Thoracic aorta (tissue), 2 donors: ENCODE data around the gene GPX5. TPM values are rescaled to one million over a fixed set of nuclear protein-coding genes. Genes with fewer than 3 reads are reported as not detected.
"Not testable (repeated sequence)": the region's sequence is repeated elsewhere in the genome, so short reads cannot be mapped to it uniquely, and the experiment has no call there.

Source experiments
- ATAC-seq: fragments of 150-250 bp; one replicate; pipeline ENCODE4 v1.8.0; 2017; ENCODE audit warnings: low read depth; ENCODE audit not compliant: insufficient number of reproducible peaks, low FRiP score
- DNase-seq: peaks from one replicate; pipeline ENCODE4 v3.0.0-alpha.2; 2020; ENCODE audit warnings: low spot score
- H3K27ac ChIP-seq, 2 donors: fragments of 200-600 bp; sonication (generic); 1 replicate in 1 of 2; 2 replicates in 1 of 2; pipeline ENCODE4 v1.5.1; 2016; ENCODE audit warnings: mild to moderate bottlenecking in 2 of 2, moderate library complexity in 2 of 2
- H3K27me3 ChIP-seq: fragments of 200-600 bp; sonication (generic); replicated peaks from 2 replicates; pipeline ENCODE4 v1.6.0; 2016; ENCODE audit warnings: mild to moderate bottlenecking; ENCODE audit not compliant: insufficient read depth
- H3K36me3 ChIP-seq: fragments of 200-600 bp; sonication (generic); one replicate; pipeline ENCODE4 v1.5.1; 2016
- H3K4me1 ChIP-seq, 2 donors: fragments of 200-600 bp; sonication (generic); 1 replicate in 1 of 2; 2 replicates in 1 of 2; pipeline versions ENCODE4 v1.5.1 to v1.6.0; 2016; ENCODE audit warnings: low read depth in 2 of 2, mild to moderate bottlenecking in 1 of 2; ENCODE audit not compliant: control insufficient read depth in 1 of 2
- H3K4me3 ChIP-seq: fragments of 200-600 bp; sonication (generic); 2 replicates; pipeline ENCODE4 v1.5.1; 2016; ENCODE audit warnings: mild to moderate bottlenecking
- H3K9me3 ChIP-seq: fragments of 200-600 bp; sonication (generic); 2 replicates; pipeline ENCODE4 v1.5.1; 2016
- CTCF ChIP-seq: fragments of 200-600 bp; sonication (generic); IDR thresholded peaks from one replicate; pipeline ENCODE4 v1.5.1; 2019; ENCODE audit warnings: antibody characterized with exemption
- total RNA-seq, 2 donors: library from RNA; depleted of rRNA; stranded (reverse); fragments of >200 nt; gene quantifications; one replicate each; pipeline versions ENCODE4 v1.1.0 to v1.2.3, GENCODE V29; 2016

The GPX5 gene
- total RNA-seq, 2 donors from 2014 or later: not detected

DNA sequence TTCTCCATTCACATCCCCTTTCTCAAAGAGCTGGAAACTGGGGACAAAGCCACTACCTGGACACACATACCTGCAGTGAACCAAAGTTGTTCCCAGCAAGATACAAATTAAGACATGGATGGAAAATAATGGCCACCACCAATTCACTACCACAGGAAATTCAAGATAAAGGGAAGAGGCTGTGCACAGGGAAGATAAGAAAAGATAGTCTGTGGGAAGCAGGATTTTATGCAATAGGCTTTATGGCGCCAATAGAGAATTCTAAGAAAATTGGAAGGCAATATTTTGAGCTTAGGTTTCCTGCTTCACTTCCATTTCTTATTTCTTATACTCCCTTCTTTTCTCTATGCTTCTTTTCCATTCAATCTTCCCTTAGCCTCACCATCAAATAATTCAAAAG, 19.9 kb upstream of the GPX5 start:
- Histone ChIP-seq H3K36me3 (no peaks in the 10 kb centered on the region), H3K27me3 (no peaks in the 10 kb centered on the region), H3K4me3 (no peak overlapping the region), H3K4me1 (no peaks in the 10 kb centered on the region), H3K27ac (no peak overlapping the region), H3K9me3 (no peaks in the 10 kb centered on the region)
- no peak for ATAC-seq
- no peak for TF ChIP-seq CTCF
- DNase-seq: no peak

GRCh38 chr6:28506807-28507475, 18.7 kb upstream of the GPX5 start:
- ATAC-seq (no peak), DNase-seq (no peak)

DNA sequence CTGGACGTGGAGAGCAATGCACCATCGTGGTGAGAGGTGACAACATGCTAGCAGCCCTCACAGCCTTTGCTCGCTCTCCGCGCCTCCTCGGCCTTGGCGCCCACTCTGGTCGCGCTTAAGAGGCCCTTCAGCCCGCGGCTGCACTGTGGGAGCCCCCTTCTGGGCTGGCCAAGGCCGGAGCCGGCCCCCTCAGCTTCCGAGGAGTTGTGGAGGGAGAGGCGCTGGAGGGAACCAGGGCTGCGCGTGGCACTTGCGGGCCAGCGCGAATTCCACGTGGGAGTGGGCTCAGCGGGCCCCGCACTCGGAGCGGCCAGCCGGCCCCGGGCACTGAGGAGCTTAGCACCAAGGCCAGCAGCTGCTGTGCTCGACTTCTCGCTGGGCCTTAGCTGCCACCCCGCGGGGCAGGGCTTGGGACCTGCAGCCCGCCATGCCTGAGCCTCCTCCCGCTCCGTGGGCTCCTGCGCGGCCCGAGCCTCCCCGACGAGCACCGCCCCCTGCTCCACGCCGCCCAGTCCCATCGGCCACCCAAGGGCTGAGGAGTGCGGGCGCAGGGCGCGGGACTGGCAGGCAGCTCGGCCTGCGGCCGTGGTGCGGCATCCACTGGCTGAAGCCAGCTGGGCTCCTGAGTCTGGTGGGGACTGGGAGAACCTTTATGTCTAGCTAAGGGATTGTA, 13.9 kb upstream of the GPX5 start:
- Histone ChIP-seq H3K36me3 (no peaks in the 10 kb centered on the region), H3K27ac (no peak overlapping the region), H3K4me1 (no peaks in the 10 kb centered on the region), H3K27me3 (no peaks in the 10 kb centered on the region), H3K9me3 (no peaks in the 10 kb centered on the region), H3K4me3 (no peak overlapping the region)
- no peak for ATAC-seq
- no peak for DNase-seq
- TF ChIP-seq CTCF: no peak

More at GRCh38 chr6:28506807-28507475, 18.7 kb upstream of the GPX5 start:
- H3K4me3 ChIP-seq: no peak overlapping the region
- H3K27ac ChIP-seq: no peak overlapping the region
- no peaks in the 10 kb centered on the region for H3K36me3 ChIP-seq
- TF ChIP-seq CTCF: no peak
- no peaks in the 10 kb centered on the region for H3K27me3 ChIP-seq
- no peaks in the 10 kb centered on the region for H3K9me3 ChIP-seq
- no peaks in the 10 kb centered on the region for H3K4me1 ChIP-seq

DNA sequence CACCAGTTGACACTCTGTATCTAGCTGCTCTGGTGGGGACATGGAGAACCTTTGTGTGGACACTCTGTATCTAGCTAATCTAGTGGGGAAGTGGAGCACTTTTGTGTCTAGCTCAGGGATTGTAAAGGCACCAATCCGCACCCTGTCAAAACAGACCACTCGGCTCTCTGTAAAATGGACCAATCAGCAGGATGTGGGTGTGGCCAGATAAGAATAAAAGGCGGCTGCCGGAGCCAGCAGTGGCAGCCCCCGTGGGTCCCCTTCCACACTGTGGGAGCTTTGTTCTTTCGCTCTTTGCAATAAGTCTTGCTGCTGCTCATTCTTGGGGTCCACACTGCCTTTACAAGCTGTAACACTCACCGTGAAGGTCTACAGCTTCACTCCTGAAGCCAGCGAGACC, 13.3 kb upstream of the GPX5 start:
- not testable (repeated sequence) for ATAC-seq, H3K27me3 ChIP-seq, H3K4me3 ChIP-seq, H3K27ac ChIP-seq, H3K4me1 ChIP-seq, DNase-seq, H3K36me3 ChIP-seq, H3K9me3 ChIP-seq

DNA sequence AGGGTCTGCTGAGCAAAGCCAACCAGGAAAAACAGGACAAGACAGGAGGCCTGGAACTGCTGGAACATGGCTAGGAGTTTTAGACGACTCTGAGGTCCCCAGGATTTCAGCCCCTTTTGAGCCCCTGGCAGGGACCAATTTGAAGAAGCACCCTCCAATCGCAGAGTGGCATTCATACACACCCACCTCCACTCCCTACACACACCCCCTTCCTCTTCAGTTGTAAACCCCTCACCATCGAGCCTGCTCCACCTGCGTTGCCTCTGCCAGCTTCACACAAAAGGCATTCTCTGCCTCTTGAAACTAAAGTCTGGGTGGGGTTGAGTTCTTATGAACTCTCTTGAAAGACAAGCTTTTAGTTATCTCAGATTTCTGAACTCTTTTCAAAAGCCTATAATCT, 10.0 kb upstream of the GPX5 start, which contains the start of gene GPX6:
TSS of gene GPX6 (minus strand) at position 118 of the 400 bp plus-strand sequence. CDS start at position 68, 50 bp downstream.
- ATAC-seq (no peak), DNase-seq (no peak)
- TF ChIP-seq CTCF: no peak

More for the DNA sequence above, 10.0 kb upstream of the GPX5 start, which contains the start of gene GPX6:
- no peak within 1 kb of the TSS for H3K4me3 ChIP-seq
- H3K4me1 ChIP-seq: no peaks in the 10 kb centered on the region
- no peaks in the 10 kb centered on the region for H3K9me3 ChIP-seq
- H3K27me3 ChIP-seq: no peaks in the 10 kb centered on the region
- no peak within 1 kb of the TSS for H3K27ac ChIP-seq
- H3K36me3 ChIP-seq: no peaks in the 10 kb centered on the region
